Measurements from ENCODE around the gene NHLRC1.

The NHLRC1 gene

DNA sequence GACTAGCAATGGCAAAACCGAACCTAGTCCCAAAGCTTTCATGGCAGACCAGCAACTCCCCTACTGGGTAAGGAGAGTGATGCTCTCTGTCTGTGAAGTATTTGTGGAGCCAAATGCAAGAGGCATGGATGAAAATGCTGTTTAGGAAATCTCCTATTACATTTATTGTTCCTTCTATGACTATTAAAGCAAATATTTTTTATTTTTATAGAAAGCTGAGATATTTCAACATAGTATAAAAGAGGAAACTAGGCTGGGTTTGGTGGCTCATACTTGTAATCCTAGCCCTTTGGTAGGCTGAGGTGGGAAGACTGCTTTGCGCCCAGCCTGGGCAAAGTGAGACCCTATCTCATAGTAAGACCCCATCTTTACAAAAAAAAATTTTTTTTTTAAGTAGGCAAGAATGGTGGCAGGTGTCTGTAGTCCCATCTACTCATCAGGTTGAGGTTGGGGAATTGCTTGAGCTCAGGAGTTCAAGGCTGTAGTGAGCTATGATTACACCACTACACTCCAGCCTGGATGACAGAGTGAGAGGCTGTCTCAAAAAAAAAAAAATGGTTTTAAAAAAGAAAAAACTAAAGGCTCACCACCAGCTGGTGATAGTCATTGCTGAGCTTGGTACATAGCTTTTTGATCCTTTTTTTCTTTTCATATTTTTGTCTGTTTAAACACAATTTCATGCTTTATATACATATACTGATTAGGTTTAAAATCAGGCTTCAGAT lies 44.0 kb upstream of the NHLRC1 start:
- no peaks in the 10 kb centered on the region for H3K9me3 ChIP-seq (ENCODE audit: control insufficient read depth, insufficient read depth, low read length)
- no peak overlapping the region for H3K27ac ChIP-seq (ENCODE audit: low read depth, low read length)
- no peaks in the 10 kb centered on the region for H3K4me1 ChIP-seq (ENCODE audit: control insufficient read depth, low read length)
- no peak overlapping the region for H3K4me3 ChIP-seq (ENCODE audit: low read length)
- no peaks in the 10 kb centered on the region for H3F3A ChIP-seq (ENCODE audit: control insufficient read depth, insufficient read depth)
- TF ChIP-seq, protein P1, sequence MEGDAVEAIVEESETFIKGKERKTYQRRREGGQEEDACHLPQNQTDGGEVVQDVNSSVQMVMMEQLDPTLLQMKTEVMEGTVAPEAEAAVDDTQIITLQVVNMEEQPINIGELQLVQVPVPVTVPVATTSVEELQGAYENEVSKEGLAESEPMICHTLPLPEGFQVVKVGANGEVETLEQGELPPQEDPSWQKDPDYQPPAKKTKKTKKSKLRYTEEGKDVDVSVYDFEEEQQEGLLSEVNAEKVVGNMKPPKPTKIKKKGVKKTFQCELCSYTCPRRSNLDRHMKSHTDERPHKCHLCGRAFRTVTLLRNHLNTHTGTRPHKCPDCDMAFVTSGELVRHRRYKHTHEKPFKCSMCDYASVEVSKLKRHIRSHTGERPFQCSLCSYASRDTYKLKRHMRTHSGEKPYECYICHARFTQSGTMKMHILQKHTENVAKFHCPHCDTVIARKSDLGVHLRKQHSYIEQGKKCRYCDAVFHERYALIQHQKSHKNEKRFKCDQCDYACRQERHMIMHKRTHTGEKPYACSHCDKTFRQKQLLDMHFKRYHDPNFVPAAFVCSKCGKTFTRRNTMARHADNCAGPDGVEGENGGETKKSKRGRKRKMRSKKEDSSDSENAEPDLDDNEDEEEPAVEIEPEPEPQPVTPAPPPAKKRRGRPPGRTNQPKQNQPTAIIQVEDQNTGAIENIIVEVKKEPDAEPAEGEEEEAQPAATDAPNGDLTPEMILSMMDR (IDR thresholded peaks at IDR 0.05; ENCODE audit: low read depth, low read length, poor library complexity, severe bottlenecking) = no peak
- no peak for TF ChIP-seq EZH2phosphoT487 (IDR thresholded peaks at IDR 0.05; ENCODE audit: borderline replicate concordance, low read length)
- H3K4me2 ChIP-seq (ENCODE audit: low read length) = no peak overlapping the region
- no peaks in the 10 kb centered on the region for H3K79me2 ChIP-seq (ENCODE audit: control insufficient read depth, low read length)
- H3K36me3 ChIP-seq (ENCODE audit: control insufficient read depth, low read length) = peaks cover 23% of the 10 kb centered on the region
- no peaks in the 10 kb centered on the region for H3K27me3 ChIP-seq (ENCODE audit: control insufficient read depth, low read length)
- H3K9me2 ChIP-seq (replicated peaks; ENCODE audit: control insufficient read depth, low read length) = no peaks in the 10 kb centered on the region
- no peaks in the 10 kb centered on the region for H4K20me1 ChIP-seq (ENCODE audit: control insufficient read depth, insufficient read depth, low read depth, low read length)

DNA sequence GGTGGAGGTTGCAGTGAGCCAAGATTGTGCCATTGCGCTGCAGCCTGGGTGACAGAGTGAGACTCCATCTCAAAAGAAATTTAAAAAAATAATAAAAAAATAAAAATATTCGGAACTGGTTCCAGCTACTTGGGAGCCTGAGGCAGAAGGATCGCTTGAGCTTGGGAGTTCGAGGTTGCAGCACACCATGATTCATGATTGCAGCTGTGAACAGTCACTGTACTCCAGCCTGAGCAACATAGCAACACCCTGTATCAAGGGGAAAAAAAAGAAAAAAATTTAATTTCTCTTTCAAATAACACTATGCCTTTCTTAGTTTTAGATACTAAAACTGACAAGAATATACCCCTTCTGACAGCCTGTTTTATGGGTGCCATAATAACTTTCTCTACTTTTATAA lies 43.3 kb upstream of the NHLRC1 start:
- Histone ChIP-seq H3K4me1 (ENCODE audit: control insufficient read depth, low read length) (no peaks in the 10 kb centered on the region), H3K36me3 (ENCODE audit: control insufficient read depth, low read length) (peaks cover 29% of the 10 kb centered on the region), H3K27me3 (ENCODE audit: control insufficient read depth, low read length) (no peaks in the 10 kb centered on the region), H3K9me3 (ENCODE audit: control insufficient read depth, insufficient read depth, low read length) (no peaks in the 10 kb centered on the region), H3K9me2 (replicated peaks; ENCODE audit: control insufficient read depth, low read length) (no peaks in the 10 kb centered on the region), H3K79me2 (ENCODE audit: control insufficient read depth, low read length) (no peaks in the 10 kb centered on the region), H3K4me3 (ENCODE audit: low read length) (no peak overlapping the region), H3K4me2 (ENCODE audit: low read length) (no peak overlapping the region), H3K27ac (ENCODE audit: low read depth, low read length) (no peak overlapping the region), H4K20me1 (ENCODE audit: control insufficient read depth, insufficient read depth, low read depth, low read length) (no peaks in the 10 kb centered on the region), H3F3A (ENCODE audit: control insufficient read depth, insufficient read depth) (no peaks in the 10 kb centered on the region)
- TF ChIP-seq, protein P1 (IDR thresholded peaks at IDR 0.05; ENCODE audit: low read depth, low read length, poor library complexity, severe bottlenecking) = no peak
- no peak for TF ChIP-seq EZH2phosphoT487 (IDR thresholded peaks at IDR 0.05; ENCODE audit: borderline replicate concordance, low read length)

DNA sequence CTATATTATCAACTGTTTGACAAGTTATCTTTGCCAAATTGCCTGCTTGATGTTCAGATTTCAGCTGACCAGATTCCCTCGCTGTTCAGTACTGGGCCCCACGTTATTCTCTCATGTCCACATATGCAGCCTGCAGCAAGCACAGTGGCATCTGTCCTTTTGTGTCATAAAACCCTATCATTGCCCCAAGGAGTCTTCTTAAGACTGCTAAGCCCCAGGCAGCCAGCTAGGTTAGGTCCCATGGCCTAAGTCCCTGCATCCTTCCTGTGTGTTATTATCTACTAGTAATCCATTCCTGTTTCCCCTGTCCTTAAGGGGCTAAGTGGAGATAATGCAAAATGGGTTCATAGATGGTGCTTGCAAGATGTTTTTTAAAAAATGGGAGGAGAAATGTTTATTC lies 39.9 kb upstream of the NHLRC1 start:
- Histone ChIP-seq H3K9me3 (ENCODE audit: control insufficient read depth, insufficient read depth, low read length) (no peaks in the 10 kb centered on the region), H3K27me3 (ENCODE audit: control insufficient read depth, low read length) (no peaks in the 10 kb centered on the region), H3K27ac (ENCODE audit: low read depth, low read length) (no peak overlapping the region), H3K9me2 (replicated peaks; ENCODE audit: control insufficient read depth, low read length) (no peaks in the 10 kb centered on the region), H3K36me3 (ENCODE audit: control insufficient read depth, low read length) (peaks cover 21% of the 10 kb centered on the region), H3K4me3 (ENCODE audit: low read length) (no peak overlapping the region), H3K4me2 (ENCODE audit: low read length) (no peak overlapping the region), H3K79me2 (ENCODE audit: control insufficient read depth, low read length) (no peaks in the 10 kb centered on the region), H3F3A (ENCODE audit: control insufficient read depth, insufficient read depth) (no peaks in the 10 kb centered on the region), H4K20me1 (ENCODE audit: control insufficient read depth, insufficient read depth, low read depth, low read length) (no peaks in the 10 kb centered on the region), H3K4me1 (ENCODE audit: control insufficient read depth, low read length) (no peaks in the 10 kb centered on the region)
- no peak for TF ChIP-seq EZH2phosphoT487 (IDR thresholded peaks at IDR 0.05; ENCODE audit: borderline replicate concordance, low read length)
- TF ChIP-seq, protein P1 (IDR thresholded peaks at IDR 0.05; ENCODE audit: low read depth, low read length, poor library complexity, severe bottlenecking) = no peak
